ENCODE data around the gene GGPS1.
"Not testable (repeated sequence)": the region's sequence is repeated elsewhere in the genome, so short reads cannot be mapped to it uniquely, and the experiment has no call there.

Gene GGPS1

DNA sequence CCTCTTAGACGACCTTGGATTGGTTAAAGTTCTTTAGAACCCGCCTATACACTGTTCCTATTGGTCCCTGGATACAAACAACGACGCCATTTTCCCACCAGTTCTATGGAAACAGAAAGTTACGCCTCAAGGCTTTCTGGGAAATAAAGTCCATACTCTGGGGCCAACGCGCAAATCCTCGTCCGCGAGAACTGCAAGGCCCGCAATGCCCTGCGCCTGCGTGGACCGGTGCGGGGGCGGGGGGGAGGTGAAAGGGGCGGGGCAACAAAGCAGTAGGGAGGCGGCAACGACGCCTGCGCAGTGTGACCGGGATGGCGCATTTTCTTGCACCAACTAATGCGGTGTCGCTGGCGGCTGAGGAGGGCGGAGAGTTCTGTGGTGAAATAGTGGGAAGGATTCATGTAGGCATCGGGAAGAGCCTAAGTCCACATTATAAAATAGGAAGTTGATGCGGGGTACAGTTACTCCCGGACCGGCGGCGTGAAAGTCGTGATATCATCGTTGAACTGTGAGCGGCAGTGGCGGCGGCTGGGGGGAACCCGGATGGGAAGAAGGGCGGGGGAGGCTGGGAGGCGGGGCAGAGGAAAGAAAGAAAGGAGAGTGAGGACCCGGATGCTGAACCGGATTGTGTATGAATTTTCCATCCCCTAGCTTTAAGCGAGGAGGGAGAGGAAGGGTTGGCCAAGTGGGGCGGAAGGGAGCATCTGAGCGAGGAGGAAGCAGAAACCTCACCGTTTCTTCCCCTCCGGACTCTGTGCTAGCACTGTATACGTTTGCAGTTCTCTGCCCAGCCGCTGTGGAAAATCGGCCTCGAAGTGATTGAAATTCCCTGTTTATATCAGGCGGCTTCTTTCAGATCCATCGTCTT, at the start of gene GGPS1:
Gene GGPS1 (plus strand): TSS at position 300 of the 868 bp plus-strand sequence. CDS start 6,695 bp downstream, outside the sequence.
- DNase-seq = peak; percentile 100

DNA sequence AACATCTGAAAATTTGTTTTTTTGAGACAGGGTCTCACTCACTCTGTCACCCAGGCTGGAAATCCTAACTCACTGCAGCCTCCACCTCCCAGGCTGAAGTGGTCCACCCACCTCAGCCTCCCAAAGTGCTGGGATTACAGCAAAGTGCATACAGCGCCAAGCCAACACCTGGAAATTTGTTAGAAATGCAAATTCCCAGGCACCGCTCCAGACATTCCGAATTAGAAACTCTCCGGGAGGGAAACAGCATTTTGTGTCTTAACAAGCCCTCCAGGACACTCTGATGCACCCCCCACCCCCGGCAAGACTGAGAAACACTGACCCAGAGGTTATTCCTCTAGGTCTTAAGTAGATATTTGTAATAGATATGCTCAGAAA, 49.5 kb upstream of the GGPS1 start:
- no peak for DNase-seq

DNA sequence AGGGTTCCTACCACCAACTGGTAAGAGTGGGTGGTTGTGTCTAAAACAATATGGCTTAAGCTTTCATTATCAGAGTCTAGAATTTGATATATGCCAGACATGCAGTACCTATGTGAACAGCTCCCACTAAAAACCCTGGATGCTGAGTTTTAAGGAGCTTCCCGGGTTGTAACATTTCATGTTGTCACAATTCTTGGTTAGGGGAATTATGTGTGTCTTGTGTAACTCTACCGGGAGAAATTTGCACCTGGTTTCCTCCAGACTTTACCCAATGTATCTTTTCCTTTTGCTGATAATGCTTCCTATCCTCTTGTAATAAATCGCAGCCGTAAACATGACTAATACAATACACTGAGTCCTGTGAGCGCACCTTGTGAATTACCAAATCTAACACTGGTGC, 48.7 kb upstream of the GGPS1 start:
- DNase-seq = no peak

DNA sequence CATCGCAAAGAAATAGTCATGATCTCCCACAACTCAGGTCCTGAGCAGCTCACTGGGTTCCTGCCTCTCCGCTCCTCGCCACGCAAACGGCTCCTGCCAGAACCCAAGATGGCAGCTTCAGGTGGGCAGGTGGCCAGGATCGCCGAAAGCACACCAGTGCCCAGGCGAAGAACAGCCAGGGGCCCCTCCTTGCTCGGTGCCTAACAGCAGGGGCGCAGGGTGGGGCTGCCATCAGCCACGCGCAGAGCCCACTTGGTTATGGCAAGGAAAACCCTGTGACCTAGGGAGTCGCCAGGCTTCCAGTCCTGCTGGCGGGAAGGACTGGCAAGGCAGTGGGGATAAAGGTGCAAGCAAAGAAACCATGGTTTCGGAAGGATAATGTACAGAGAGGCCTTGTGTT, 47.9 kb upstream of the GGPS1 start:
- DNase-seq = no peak

DNA sequence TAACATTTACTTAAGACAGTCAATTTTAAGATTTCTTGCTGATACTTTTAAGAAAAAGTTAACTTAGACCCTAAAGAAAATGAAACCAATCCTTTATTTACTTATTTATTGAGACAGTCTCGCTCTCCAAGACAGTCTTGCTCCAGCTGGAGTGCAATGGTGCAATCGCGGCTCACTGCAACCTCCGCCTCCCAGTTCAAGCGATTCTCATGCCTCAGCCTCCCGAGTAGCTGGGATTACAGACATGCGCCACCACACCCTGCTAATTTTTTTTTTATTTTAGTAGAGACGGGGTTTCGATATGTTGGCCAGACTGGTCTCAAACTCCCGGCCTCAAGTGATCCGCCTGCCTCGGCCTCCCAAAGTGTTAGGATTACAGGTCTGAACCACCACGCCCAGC, 44.7 kb upstream of the GGPS1 start:
- DNase-seq = not testable (repeated sequence)

DNA sequence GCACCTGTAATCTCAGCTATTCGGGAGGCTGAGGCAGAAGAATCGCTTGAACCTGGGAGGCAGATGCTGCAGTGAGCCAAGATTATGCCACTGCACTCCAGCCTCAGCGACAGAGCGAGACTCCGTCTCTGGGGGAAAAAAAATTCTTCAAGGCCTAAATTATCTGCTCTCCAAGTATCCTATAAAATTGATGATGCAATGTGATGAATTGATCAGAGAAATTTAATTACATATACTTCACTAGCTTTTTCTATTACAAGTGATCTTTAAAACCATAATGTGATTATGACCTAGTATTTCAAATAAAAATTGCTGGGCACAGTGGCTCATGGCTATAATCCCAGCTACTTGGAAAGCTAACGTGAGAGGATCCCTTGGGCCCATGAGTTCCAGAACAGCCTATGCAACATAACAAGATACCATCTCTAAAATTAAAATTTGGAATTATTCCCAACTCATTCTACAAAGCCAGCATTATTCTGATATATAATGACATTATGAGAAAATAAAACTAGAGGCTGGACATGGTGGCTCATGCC, 44.1 kb upstream of the GGPS1 start:
- no peak for DNase-seq

DNA sequence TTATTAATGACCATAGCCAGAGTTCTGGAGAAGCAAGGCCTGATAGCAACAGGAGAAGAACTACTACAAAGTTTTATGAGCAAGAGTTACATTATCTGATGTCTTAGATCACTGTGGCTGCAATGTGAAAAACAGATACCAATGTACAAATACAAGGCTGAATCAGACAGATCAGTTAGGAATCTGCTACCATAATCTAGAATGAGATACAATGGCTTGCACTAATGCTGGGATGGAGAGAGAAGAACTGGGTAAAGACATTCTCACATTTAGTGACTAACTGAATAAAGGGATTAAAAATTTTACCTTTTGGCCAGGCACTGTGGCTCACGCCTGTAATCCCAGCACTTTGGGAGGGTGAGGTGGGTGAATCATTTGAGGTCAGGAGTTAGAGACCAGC, 41.7 kb upstream of the GGPS1 start:
- no peak for DNase-seq

DNA sequence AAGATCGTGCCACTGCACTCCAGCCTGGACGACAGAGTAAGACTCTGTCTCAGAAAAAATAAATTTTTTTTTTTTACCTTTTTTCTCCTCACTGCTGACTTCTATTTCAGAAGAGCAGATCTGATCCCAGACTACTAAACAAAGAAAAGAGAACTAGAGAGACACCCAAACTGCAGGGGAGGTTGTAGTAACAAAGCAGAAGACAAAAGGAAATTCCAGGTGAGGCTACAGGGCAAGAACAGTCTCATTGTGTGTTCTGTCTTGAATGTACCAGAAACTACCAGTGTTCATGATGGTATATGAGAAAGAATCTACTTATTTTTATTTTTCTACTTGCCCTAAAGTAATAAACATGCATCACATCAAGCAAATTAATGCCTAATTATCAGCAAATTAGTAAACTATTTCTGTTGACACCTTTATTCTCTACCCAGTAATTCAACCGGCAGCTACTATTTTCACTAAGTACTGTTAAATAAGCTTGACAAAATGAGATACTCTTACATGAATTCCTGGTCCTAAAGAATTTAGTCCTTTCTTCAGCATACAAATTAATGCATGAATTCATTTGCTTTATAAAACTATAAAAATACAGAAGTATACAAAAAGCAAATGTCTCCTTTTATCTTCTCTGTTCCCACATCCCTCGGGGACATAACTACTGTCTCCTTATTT, 41.0 kb upstream of the GGPS1 start:
- no peak for DNase-seq

DNA sequence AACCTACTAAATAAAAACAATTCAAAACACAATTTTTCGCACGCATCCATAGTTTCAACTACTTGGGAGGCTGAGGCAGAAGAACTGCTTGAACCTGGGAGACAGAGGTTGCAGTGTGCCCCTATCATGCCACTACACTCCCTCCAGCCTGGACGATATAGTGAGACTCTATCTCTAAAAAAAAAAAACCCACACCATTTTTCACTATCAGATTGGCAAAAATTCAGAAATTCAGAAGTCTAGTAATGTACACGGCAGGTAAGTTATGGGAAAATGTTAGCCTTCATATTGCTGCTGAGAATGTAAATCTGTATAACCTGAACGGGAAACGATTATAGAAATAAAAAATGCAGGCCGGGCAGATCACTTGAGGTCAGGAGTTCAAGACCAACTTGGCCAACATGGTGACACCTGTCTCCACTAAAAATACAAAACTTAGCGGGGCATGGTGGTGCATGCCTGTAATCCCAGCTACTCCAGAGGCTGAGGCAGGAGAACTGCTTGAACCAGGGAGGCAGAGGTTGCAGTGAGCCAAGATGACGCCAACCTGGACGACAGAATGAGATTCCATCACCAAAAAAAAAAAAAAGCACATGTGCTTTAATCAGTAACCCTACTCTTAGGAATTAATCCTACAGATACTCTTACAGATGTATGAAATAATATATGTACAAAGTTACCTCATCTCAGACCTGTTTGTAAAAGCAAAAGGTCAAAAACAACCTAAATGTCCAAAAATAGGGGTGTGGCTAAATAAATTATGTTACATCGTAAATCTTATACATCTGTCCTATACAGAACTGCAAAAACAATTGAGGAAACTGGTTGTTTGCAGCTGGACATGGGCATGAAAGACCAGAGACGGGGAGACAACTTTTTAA, 38.3 kb upstream of the GGPS1 start:
- no peak for DNase-seq

DNA sequence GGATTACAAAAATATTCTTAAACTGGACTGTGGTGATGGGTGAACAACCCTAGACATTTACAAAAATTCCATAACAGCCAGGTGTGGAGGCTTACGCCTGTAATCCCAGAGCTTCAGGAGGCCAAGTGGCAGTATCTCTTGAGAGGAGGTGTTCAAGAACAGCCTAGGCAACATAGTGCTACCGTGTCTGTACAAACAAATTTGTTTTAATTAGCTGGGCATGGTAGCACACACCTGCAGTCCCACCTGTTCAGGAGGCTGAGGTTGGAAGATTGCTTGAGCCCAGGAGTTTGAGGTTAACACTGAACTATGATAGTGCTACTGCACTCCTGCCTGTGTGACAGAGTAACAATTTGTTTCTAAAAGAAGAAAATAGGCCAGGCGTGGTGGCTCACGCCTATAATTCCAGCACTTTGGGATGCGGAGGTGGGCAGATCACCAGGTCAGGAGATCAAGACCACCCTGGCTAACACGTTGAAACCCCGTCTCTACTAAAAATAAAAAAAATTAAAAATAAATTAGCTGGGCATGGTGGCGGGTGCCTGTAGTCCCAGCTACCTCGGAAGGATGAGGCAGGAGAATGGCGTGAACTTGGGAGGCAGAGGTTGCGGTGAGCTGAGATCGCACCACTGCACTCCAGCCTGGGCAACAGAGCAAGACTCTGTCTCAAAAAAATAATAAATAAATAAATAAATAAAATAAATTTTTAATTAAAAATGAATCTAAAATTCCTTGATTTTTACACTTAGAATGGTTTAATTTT, 37.4 kb upstream of the GGPS1 start:
- DNase-seq = no peak

DNA sequence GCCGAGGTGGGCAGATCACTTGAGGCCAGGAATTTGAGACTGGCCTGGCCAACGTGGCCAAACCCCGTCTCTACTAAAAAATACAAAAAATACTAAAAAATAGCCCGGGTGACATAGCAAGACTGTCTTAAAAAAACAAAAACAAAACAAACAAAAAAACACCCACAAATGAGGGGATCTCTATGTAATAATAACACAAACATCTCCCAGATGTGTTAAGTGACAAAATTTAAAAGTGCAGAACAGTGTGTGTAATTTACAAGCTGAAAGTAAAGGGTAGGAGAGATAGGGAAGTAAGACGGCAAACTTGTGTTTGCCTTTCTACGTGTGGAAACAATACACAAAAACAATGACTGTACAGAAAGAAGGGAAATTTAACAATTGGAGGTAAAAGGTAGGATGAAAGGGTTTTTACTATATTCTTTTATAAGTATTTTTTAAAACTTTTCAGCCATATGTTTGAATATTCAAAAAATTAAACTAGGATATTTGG, 36.7 kb upstream of the GGPS1 start:
- DNase-seq = no peak

DNA sequence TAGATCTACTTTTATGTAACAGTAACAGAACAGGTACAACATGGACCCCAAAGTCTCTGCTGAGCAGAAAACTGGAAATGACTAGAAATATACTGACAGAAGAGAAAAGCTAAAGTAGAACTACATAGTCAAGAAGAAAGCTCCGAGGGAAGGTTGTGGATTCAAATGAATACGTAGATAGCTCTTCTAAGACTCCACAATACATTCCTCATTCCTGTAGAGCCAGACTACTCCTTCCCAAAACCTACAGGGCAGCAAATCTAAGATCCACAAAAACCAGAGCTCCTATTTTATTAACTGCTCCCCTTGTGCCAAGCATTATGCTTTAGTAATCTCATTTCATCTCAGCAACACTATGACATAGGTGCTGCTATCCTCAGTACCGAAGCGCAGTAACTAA, 35.6 kb upstream of the GGPS1 start:
- DNase-seq = no peak

DNA sequence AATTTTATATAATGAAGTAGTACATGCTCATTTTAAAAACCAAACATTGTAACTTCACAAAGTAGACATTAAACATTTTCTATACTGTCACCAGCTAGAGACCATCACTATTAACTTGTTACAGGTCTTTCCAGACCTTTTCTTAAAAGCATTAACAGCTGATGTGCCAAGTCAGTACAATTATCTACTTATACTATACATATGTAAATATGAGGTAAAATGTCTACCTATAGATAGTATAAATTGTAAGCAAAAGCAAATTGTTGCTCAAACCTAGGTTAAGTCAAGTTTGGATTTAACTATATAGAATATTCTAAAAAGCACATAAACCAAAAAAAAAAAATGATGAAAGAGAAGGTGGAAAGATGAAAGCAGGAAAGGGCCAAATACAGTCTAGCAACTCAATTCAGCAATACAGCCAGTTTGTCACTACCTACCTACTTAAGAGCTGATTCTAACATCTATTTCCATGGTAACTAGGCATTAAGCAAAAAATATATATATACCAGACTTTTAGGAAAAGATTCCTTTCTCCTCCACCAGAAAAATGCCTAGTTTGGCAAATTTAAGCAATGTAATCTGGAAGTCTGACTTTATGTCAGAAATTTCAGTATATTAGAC, 34.9 kb upstream of the GGPS1 start:
- DNase-seq = no peak

DNA sequence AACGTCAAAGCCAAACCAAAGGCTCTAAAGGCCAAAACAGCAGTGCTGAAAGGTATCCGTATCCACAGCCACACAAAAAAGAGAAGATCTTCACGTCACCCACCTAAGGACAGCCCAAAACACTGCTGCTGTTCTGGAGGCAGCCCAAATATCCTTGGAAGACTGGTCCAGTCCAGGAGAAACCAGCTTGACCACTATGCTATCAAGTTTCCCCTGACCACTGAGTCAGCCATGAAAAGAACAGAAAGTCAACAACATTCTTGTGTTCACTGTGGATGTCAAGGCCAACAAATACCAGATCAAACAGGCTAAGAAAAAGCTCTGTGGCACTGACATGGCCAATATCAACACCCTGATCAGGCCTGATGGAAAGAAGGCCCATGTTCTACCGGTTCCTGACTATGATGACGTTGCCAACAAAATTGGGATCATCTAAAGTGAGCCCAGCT, 32.4 kb upstream of the GGPS1 start:
- DNase-seq = no peak

DNA sequence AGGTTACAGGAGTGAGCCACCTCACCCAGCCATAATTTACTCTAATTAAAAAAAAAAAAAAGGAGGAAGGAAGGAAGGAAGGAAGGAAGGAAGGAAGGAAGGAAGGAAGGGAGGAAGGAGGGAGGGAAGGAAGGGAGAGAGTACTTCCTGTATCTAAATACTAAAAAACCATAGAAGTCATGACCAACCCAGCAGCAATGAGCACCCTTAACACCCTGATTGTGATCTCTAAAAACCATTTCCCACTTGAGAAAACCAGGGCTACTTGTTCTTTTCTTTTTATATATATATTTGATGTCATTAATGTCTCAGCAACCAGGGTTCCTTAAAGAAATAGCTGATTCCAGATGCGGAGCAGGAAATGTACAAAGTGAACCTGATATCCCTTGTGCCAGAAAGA, 31.6 kb upstream of the GGPS1 start:
- no peak for DNase-seq

DNA sequence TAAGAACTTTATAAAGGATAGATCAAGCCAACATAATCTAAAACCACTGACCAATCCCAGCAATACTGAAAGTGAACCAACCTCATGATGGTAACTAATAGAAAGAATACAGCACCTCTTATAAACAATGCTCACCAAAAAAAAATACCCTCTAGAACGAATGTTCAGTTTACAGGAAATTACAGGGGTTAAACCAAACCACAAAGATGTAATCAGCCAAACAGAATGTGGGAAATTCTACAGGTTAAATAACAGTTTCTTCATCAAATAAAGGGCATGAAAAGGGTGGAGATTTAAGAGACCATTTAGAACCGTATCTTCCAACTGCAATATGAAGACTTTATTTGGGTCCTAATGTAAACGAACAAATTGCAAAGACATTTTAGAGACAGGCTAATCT, 30.8 kb upstream of the GGPS1 start:
- DNase-seq = no peak

DNA sequence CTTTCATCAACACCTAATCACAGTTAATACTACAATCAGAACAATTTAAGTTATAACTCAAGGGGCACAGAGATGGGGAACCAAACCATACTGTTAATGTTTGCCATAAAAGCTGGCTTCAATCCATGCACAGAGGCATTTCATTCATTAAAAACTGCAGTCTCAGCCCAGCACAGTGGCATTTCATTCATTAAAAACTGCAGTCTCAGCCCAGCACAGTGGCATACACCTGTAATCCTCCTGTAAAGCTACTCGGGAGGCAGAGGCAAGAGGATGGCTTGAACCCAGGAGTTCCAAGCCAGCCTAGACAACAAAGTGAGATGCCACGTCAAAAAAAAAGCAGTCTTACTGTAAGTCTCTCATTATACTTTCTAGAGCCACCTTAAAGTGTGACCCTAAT, 29.6 kb upstream of the GGPS1 start:
- DNase-seq = no peak

DNA sequence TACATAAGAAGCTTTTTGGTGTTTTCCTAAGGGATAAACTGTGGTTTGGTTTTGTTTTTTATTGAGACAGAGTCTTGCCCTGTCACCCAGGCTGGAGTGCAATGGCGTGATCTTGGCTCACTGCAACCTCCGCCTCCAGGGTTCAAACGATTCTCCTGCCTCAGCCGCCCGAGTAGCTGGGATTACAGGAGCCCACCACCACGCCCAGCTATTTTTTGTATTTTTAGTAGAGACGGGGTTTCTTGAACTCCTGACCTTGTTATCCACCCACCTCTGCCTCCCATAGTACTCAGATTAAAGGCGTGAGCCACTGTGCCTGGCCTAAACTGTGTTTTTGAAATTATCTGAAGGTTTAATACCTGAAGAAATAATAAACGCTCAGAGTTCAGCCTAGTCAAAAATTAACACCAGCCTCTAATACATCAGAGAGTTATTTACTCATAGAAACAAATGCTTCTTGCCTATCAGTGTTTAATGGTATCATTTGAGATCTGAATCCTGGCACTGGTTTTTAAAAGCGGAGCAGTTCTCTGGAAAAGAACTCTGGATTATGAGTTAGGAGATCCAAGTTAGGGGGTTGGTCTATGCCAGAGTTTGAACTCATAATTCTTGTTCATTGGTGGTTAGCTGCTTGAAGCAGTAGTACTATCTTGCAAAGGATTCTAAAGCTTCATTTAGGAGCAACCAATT, 29.1 kb upstream of the GGPS1 start:
- DNase-seq = no peak

DNA sequence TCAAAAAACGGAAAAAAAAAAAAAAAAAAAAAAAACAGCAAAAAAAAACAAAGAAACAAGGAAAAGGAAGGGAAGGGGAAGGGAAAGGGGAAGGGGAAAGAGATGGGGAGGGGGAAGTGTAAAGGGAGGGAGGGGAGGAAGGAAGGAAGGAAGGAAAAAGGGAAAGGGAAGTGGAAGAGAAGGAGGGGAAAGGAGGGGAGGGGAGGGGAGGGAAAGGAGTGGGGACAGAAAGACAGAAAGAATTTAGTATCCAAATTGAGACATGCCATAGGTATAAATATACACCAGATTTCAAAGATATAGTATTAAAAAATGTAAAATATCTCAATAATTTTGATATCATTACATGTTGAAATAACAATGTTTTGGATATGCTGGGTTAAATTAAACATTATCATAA, 26.2 kb upstream of the GGPS1 start:
- no peak for DNase-seq

DNA sequence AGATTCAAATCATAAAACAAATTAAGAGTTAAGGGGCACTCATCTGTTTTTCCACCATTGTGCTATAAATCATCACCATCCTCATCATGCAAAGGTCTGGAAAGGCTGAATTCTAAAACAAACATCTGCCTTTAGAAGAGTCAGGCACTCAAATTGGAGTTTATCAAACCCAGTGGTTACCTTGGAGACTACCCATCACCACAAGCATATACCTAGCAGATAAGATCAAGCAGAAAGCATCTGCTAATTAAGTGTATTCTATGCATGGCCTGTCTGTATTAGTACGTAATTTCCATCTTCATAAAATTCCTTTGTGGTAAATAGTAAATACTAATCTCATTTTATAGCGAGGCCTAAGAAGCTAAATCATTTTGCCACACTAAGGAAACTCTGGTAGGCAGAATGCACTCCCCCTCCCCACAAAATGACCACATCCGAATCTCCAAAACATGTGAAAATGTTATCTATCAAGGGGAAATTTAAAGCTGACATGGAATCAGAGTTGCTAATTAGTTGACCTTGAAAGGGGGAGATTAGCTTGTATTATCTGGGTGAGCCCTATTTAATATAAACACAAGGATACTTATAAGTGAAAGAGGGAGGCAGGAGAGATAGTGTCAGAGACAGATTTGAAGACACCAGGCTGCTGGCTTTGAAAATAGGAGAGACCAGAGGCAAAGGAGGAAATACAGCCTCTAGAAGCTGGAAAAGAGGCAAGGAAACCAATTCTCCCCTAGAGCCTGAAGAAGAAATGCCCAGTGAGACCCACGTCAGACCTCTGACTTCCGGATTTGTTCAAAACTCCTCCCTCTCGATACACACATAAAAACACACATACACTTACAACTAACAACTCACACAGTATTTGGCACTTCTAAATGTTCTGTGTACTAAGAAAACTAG, 23.6 kb upstream of the GGPS1 start:
- DNase-seq = no peak
